ENCODE measurements around the gene RAD51.

- TF ChIP-seq, protein P1, sequence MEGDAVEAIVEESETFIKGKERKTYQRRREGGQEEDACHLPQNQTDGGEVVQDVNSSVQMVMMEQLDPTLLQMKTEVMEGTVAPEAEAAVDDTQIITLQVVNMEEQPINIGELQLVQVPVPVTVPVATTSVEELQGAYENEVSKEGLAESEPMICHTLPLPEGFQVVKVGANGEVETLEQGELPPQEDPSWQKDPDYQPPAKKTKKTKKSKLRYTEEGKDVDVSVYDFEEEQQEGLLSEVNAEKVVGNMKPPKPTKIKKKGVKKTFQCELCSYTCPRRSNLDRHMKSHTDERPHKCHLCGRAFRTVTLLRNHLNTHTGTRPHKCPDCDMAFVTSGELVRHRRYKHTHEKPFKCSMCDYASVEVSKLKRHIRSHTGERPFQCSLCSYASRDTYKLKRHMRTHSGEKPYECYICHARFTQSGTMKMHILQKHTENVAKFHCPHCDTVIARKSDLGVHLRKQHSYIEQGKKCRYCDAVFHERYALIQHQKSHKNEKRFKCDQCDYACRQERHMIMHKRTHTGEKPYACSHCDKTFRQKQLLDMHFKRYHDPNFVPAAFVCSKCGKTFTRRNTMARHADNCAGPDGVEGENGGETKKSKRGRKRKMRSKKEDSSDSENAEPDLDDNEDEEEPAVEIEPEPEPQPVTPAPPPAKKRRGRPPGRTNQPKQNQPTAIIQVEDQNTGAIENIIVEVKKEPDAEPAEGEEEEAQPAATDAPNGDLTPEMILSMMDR (IDR thresholded peaks at IDR 0.05; ENCODE audit: low read depth, low read length) = no peak
- TF ChIP-seq MAX (IDR thresholded peaks at IDR 0.05; ENCODE audit: low read depth, low read length) (no peak), POLR2A (IDR thresholded peaks at IDR 0.05; ENCODE audit: extremely low read depth, insufficient read length) (no peak)
These were observed 81.7 kb downstream of the RAD51 start for GRCh38 chr15:40776537-40777141.
